Nephron (organoid): ENCODE measurements around the gene FBXO28.
A peak's percentile ranks its signal among the peaks of the same experiment; 100 is the strongest.

Source experiments
- H3K27ac Mint-ChIP-seq, 3 experiments: 2 replicates each; pipeline ENCODE4 v1.8.0; 2020; ENCODE audit warnings: mixed read lengths in 3 of 3, mild to moderate bottlenecking in 2 of 3, moderate library complexity in 1 of 3
- H3K27me3 Mint-ChIP-seq: 2 replicates; pipeline ENCODE4 v1.8.0; 2021; ENCODE audit warnings: low read depth, mild to moderate bottlenecking, moderate library complexity, mixed read lengths
- H3K36me3 Mint-ChIP-seq: 2 replicates; pipeline ENCODE4 v1.8.0; 2020; ENCODE audit warnings: low read depth, mixed read lengths
- H3K4me1 Mint-ChIP-seq: 2 replicates; pipeline ENCODE4 v1.8.0; 2020; ENCODE audit warnings: mixed read lengths
- H3K4me3 Mint-ChIP-seq, 3 experiments: 2 replicates each; pipeline ENCODE4 v1.8.0; 2020; ENCODE audit warnings: mild to moderate bottlenecking in 3 of 3, mixed read lengths in 3 of 3, moderate library complexity in 2 of 3
- H3K9me3 Mint-ChIP-seq: 2 replicates; pipeline ENCODE4 v1.8.0; 2020; ENCODE audit warnings: mixed read lengths
- TF ChIP-seq, protein P1 (sequence below), 3 experiments: fragments of 200-600 bp; sonication (generic); IDR thresholded peaks; one replicate each; pipeline ENCODE4 v1.5.0; 2021; ENCODE audit warnings: antibody characterized with exemption in 3 of 3; ENCODE audit not compliant: unreplicated experiment in 3 of 3

FBXO28 gene

DNA sequence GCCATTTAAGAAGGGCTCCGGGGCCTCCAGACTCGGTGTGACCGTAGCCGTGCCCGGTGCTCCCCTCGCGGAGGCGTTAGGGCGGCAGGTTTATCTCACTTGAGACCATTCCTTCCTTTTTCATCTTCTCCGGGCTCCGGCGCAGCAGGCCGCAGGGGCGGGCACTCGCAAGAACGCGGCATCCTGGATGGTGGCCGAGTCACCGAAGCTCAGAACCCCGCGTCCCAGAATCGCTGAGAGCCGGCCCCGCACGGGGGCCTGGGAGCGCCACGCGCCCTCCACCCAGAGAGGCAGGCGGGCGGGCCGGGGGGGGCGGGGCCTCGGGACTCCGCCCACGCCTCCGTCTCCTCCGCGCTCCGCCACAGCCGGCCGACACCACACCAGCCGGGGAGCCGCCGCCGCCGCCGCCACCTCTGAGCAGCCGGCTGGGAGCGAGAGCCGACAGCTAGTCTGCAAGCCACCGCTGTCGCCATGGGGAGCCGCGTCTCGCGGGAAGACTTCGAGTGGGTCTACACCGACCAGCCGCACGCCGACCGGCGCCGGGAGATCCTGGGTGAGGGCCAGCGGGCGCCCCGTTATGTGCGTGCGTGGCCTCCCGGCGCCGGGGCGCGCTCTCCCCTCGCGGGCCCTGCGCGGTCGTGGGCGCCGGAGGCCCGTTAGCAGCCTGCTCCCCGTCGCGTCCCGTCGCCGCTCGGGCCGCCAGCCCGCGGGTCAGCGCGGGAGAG lies 69.1 kb downstream of the FBXO28 start, which contains the start of gene DEGS1:
DEGS1 (plus strand) TSS at position 375 of the 725 bp plus-strand sequence; CDS start at position 472, 97 bp downstream.
- H3K9me3 Mint-ChIP-seq, result no peaks in the 10 kb centered on the region
- peak within 1 kb of the TSS; percentile 93 to 98 (median 96) for H3K27ac Mint-ChIP-seq
- TF ChIP-seq, protein P1, sequence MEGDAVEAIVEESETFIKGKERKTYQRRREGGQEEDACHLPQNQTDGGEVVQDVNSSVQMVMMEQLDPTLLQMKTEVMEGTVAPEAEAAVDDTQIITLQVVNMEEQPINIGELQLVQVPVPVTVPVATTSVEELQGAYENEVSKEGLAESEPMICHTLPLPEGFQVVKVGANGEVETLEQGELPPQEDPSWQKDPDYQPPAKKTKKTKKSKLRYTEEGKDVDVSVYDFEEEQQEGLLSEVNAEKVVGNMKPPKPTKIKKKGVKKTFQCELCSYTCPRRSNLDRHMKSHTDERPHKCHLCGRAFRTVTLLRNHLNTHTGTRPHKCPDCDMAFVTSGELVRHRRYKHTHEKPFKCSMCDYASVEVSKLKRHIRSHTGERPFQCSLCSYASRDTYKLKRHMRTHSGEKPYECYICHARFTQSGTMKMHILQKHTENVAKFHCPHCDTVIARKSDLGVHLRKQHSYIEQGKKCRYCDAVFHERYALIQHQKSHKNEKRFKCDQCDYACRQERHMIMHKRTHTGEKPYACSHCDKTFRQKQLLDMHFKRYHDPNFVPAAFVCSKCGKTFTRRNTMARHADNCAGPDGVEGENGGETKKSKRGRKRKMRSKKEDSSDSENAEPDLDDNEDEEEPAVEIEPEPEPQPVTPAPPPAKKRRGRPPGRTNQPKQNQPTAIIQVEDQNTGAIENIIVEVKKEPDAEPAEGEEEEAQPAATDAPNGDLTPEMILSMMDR (IDR thresholded peaks at IDR 0.05; ENCODE audit: unreplicated experiment in 3 of 3), result no peak
- H3K36me3 Mint-ChIP-seq, result peaks cover 19% of the 10 kb centered on the region
- H3K4me3 Mint-ChIP-seq, result peak within 1 kb of the TSS; percentile 85 to 97 (median 96)
- no peaks in the 10 kb centered on the region for H3K27me3 Mint-ChIP-seq
- peaks cover 23% of the 10 kb centered on the region for H3K4me1 Mint-ChIP-seq

DNA sequence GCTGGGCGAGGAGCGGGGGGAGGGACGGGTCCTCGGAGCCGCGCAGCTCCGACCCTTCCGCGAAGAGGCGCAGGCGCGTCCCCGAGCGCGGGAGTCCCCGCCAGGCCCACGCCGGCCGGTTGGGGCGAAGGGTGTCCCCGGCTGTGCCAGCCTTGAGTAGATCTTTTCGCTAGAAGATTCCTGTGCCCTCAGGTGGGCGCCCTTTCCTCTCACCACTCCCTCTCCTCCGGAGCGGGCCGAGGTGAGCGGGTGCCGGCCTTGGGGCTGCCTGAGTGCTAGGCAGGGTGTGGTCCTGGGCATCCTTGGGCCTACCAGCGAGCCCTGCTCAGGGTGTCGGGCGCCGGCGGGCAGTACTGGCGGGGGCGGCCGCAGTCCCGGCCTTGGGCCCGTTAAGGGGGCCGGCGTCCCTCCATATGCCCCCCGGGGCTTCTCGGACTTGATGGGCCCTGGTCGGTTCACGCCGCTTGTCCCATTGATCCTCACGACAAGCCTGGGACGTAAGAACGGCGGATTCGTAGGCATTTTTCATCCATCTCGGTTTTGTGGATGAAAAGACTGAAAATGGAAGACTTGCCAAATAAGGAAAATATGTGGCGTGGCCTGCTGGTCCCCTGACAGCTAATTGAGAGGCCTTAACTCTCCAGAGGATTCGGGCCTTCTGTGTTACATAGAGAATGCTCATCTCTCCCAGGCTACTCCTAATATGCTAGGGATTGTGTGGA lies 69.8 kb downstream of the FBXO28 start:
- H3K36me3 Mint-ChIP-seq, result peaks cover 25% of the 10 kb centered on the region
- H3K4me1 Mint-ChIP-seq, result peaks cover 23% of the 10 kb centered on the region
- TF ChIP-seq, protein P1 (IDR thresholded peaks at IDR 0.05; ENCODE audit: unreplicated experiment in 3 of 3), result no peak
- peak overlapping the region; percentile 93 to 98 (median 96) for H3K27ac Mint-ChIP-seq
- peak overlapping the region; percentile 78 to 97 (median 96) for H3K4me3 Mint-ChIP-seq
- H3K27me3 Mint-ChIP-seq, result no peaks in the 10 kb centered on the region
- peaks cover 5% of the 10 kb centered on the region for H3K9me3 Mint-ChIP-seq

GRCh38 chr1:224185208-224185607 lies 71.3 kb downstream of the FBXO28 start:
- Mint-ChIP-seq H3K36me3 (peaks cover 34% of the 10 kb centered on the region), H3K4me3 (peak overlapping the region; percentile 78 to 97 (median 96)), H3K27me3 (no peaks in the 10 kb centered on the region), H3K9me3 (peaks cover 6% of the 10 kb centered on the region), H3K27ac (peak overlapping the region; percentile 66 to 98 (median 93)), H3K4me1 (peaks cover 23% of the 10 kb centered on the region)
- TF ChIP-seq, protein P1 (IDR thresholded peaks at IDR 0.05; ENCODE audit: unreplicated experiment in 3 of 3), result no peak

GRCh38 chr1:224188286-224188685 lies 74.4 kb downstream of the FBXO28 start:
- TF ChIP-seq, protein P1 (IDR thresholded peaks at IDR 0.05; ENCODE audit: unreplicated experiment in 3 of 3), result no peak
- Mint-ChIP-seq H3K4me1 (peaks cover 15% of the 10 kb centered on the region), H3K27ac (no peak overlapping the region), H3K27me3 (no peaks in the 10 kb centered on the region), H3K4me3 (no peak overlapping the region), H3K36me3 (peaks cover 45% of the 10 kb centered on the region), H3K9me3 (peaks cover 6% of the 10 kb centered on the region)

- no peak overlapping the region for H3K27ac Mint-ChIP-seq
- H3K4me3 Mint-ChIP-seq, result no peak overlapping the region
- H3K4me1 Mint-ChIP-seq, result peaks cover 8% of the 10 kb centered on the region
- no peaks in the 10 kb centered on the region for H3K27me3 Mint-ChIP-seq
- TF ChIP-seq, protein P1 (IDR thresholded peaks at IDR 0.05; ENCODE audit: unreplicated experiment in 3 of 3), result no peak
- peaks cover 54% of the 10 kb centered on the region for H3K36me3 Mint-ChIP-seq
- H3K9me3 Mint-ChIP-seq, result peaks cover 6% of the 10 kb centered on the region
These were observed 75.7 kb downstream of the FBXO28 start for GRCh38 chr1:224189561-224189960.
